Ovary (tissue), 9 donors: ENCODE data around the gene INPP5E. TPM values are rescaled to one million over a fixed set of nuclear protein-coding genes. Genes with fewer than 3 reads are reported as not detected.

Experiments used
- DNase-seq, 5 donors: peaks; one replicate each; pipeline ENCODE4 v3.0.0-alpha.2; 2019 to 2020
- H3K27ac ChIP-seq, 2 donors: fragments of 200-600 bp; one replicate each; pipeline versions ENCODE4 v1.5.1 to v1.8.0; 2019 to 2022
- H3K27me3 ChIP-seq: fragments of 200-600 bp; one replicate; pipeline ENCODE4 v1.8.0; 2022
- H3K36me3 ChIP-seq: fragments of 200-600 bp; sonication (generic); one replicate; pipeline ENCODE4 v1.5.1; 2019
- H3K4me1 ChIP-seq: one replicate; pipeline ENCODE4 v1.8.1; 2013; ENCODE audit warnings: mild to moderate bottlenecking, moderate library complexity; ENCODE audit not compliant: insufficient read depth
- H3K4me3 ChIP-seq: fragments of 200-600 bp; sonication (generic); one replicate; pipeline ENCODE4 v1.5.1; 2017
- H3K9me3 ChIP-seq, 2 donors: fragments of 200-600 bp in 1 of 2; sonication (generic) in 1 of 2; one replicate each; pipeline versions ENCODE4 v1.5.1 to v1.8.1; 2013 to 2019; ENCODE audit warnings: mild to moderate bottlenecking in 1 of 2, moderate library complexity in 1 of 2
- EP300 ChIP-seq: sonication (generic); formaldehyde crosslinking; IDR thresholded peaks from one replicate; pipeline ENCODE4 v1.6.1; 2017; ENCODE audit warnings: antibody characterized with exemption
- POLR2A ChIP-seq: fragments of 450-650 bp; IDR thresholded peaks from one replicate; pipeline ENCODE4 v1.6.1; 2017; ENCODE audit warnings: antibody characterized with exemption, mild to moderate bottlenecking, moderate library complexity
- WGBS, 3 donors: extraction: QIAGEN DNeasy Blood & Tissue Kit in 1 of 3; methylation state at CpG; one replicate each; pipeline versions ENCODE4 v1.1.5 to v1.1.7; 2013 to 2017; 5-methylcytosine and 5-hydroxymethylcytosine counted together
- intact Hi-C, 4 donors: fragments of 100-400 bp; cut with DNase I; formaldehyde crosslinking; loops; one replicate each; pipeline versions ENCODE4 v1.11.0 to v1.15.1; 2022 to 2023
- polyA plus RNA-seq, 2 donors: library from polyadenylated mRNA; stranded (reverse); fragments of 200-250 nt in 1 of 2; fragments of 350-450 nt in 1 of 2; fragmentation: Illumina TruSeq in 1 of 2; extraction: RNeasy Lipid Tissue Mini Kit (QIAGEN cat#74804) in 1 of 2; gene quantifications; one replicate each; pipeline ENCODE4 v1.2.3, GENCODE V29; 2013 to 2014
- total RNA-seq, 7 donors: library from RNA; depleted of rRNA in 2 of 7; stranded (reverse); fragments of >200 nt in 2 of 7; fragmentation: NEBNext Ultra II Directional in 3 of 7; extraction: Animal tissue kit (Norgen Biotek cat#: 25700) in 3 of 7; gene quantifications; one replicate each; pipeline versions ENCODE4 v1.1.0 to v1.2.4, GENCODE V29; 2016 to 2023
- TF ChIP-seq, protein P1 (sequence below), 3 donors: fragments of 450-650 bp in 2 of 3; fragments of 200-600 bp in 1 of 3; IDR thresholded peaks; one replicate each; pipeline versions ENCODE4 v1.5.1 to v1.8.0; 2016 to 2022; ENCODE audit warnings: antibody characterized with exemption in 3 of 3, mild to moderate bottlenecking in 1 of 3
- donor health status: DM: no; HTN: no; CAD: no; lungs with moderate emphysema.
- donor health status: DM: no; HTN: no; CAD: no.
- donor health status: Bipolar disorder and iron deficiency.
- donor health status: DM: yes; HTN: yes; CAD: no.
- donor health status: DM: no; HTN: no; CAD: no.
- donor health status: DM: yes; HTN: yes; CAD: no.

The INPP5E gene
- total and polyA plus RNA-seq, 9 donors, result 3.4 to 18.5 (median 15.0) TPM

- TF ChIP-seq, protein P1, sequence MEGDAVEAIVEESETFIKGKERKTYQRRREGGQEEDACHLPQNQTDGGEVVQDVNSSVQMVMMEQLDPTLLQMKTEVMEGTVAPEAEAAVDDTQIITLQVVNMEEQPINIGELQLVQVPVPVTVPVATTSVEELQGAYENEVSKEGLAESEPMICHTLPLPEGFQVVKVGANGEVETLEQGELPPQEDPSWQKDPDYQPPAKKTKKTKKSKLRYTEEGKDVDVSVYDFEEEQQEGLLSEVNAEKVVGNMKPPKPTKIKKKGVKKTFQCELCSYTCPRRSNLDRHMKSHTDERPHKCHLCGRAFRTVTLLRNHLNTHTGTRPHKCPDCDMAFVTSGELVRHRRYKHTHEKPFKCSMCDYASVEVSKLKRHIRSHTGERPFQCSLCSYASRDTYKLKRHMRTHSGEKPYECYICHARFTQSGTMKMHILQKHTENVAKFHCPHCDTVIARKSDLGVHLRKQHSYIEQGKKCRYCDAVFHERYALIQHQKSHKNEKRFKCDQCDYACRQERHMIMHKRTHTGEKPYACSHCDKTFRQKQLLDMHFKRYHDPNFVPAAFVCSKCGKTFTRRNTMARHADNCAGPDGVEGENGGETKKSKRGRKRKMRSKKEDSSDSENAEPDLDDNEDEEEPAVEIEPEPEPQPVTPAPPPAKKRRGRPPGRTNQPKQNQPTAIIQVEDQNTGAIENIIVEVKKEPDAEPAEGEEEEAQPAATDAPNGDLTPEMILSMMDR (IDR thresholded peaks at IDR 0.05), result no peak
- TF ChIP-seq POLR2A, result no peak
- no peak for TF ChIP-seq EP300
- H3K9me3 ChIP-seq, result no peaks in the 10 kb centered on the region
- H3K4me3 ChIP-seq, result no peak overlapping the region
- DNase-seq, result no peak
- intact Hi-C loops, result loop anchor here in 1 of 4 donors (10.0 kb wide), 1 partner anchor 239 kb away; no protein-coding TSS in a partner anchor
- WGBS, 3 donors, result 91 to 94% (median 92%) methylated on average over 20 of the region's 20 CpGs
- no peaks in the 10 kb centered on the region for H3K36me3 ChIP-seq
- H3K27me3 ChIP-seq, result no peaks in the 10 kb centered on the region
- no peaks in the 10 kb centered on the region for H3K4me1 ChIP-seq
- no peak overlapping the region for H3K27ac ChIP-seq
These were observed 56.2 kb downstream of the INPP5E start for GRCh38 chr9:136383436-136383835.

- intact Hi-C loops, result loop anchor here in 1 of 4 donors (10.0 kb wide), 1 partner anchor 237 kb away; no protein-coding TSS in a partner anchor
- Histone ChIP-seq H3K27me3 (no peaks in the 10 kb centered on the region), H3K36me3 (no peaks in the 10 kb centered on the region), H3K4me3 (no peak overlapping the region), H3K9me3 (no peaks in the 10 kb centered on the region), H3K4me1 (no peaks in the 10 kb centered on the region), H3K27ac (no peak overlapping the region)
- 84 to 90% (median 88%) methylated on average over 21 to 25 of the region's 25 CpGs for WGBS, 3 donors
- TF ChIP-seq, protein P1 (IDR thresholded peaks at IDR 0.05), result no peak
- no peak for TF ChIP-seq EP300
- no peak for TF ChIP-seq POLR2A
- no peak for DNase-seq
These were observed 57.6 kb downstream of the INPP5E start for GRCh38 chr9:136381966-136382513.

GRCh38 chr9:136381311-136381710 lies 58.3 kb downstream of the INPP5E start:
- H3K36me3 ChIP-seq, result no peaks in the 10 kb centered on the region
- DNase-seq, result no peak
- no peaks in the 10 kb centered on the region for H3K27me3 ChIP-seq
- TF ChIP-seq EP300 (no peak), POLR2A (no peak)
- TF ChIP-seq, protein P1 (IDR thresholded peaks at IDR 0.05), result no peak
- no peaks in the 10 kb centered on the region for H3K9me3 ChIP-seq
- H3K4me3 ChIP-seq, result no peak overlapping the region
- WGBS, 3 donors, result 55 to 63% (median 56%) methylated on average over 9 of the region's 9 CpGs
- no peak overlapping the region for H3K27ac ChIP-seq
- intact Hi-C loops, result loop anchor here in 1 of 4 donors (10.0 kb wide), 1 partner anchor 237 kb away; no protein-coding TSS in a partner anchor
- no peaks in the 10 kb centered on the region for H3K4me1 ChIP-seq

DNA sequence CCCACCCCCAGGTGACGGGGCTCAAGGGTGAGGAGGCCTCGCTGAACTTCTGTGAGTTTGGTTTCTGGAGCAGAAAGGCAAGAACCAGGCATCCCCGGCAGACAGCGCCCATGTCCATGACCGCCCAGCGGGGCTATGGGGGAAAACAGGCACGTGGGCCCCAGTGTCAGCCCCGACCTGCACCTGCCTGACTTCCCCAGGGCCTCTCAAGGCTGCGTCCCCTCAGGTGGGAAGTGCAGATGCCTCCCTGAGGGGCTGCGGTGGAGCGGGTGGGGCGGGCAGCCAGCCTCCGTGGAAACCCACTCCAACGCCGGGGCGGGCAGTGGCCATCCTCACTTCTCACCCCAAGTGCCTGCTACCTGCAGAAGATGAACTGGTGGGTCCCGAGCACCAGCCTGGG lies 59.3 kb downstream of the INPP5E start:
- Histone ChIP-seq H3K36me3 (no peaks in the 10 kb centered on the region), H3K27me3 (no peaks in the 10 kb centered on the region), H3K9me3 (no peaks in the 10 kb centered on the region), H3K4me1 (no peaks in the 10 kb centered on the region), H3K27ac (no peak overlapping the region), H3K4me3 (no peak overlapping the region)
- TF ChIP-seq POLR2A, result no peak
- TF ChIP-seq EP300, result no peak
- TF ChIP-seq, protein P1 (IDR thresholded peaks at IDR 0.05), result no peak
- no peak for DNase-seq
- intact Hi-C loops, result loop anchor here in 1 of 4 donors (10.0 kb wide), 1 partner anchor 236 kb away; no protein-coding TSS in a partner anchor
- WGBS, 3 donors, result 92 to 93% (median 92%) methylated on average over 17 of the region's 17 CpGs
